H1 (cell line): Measurements from ENCODE around the gene CDC42EP4. TPM values are rescaled to one million over a fixed set of nuclear protein-coding genes. Genes with fewer than 3 reads are reported as not detected.

ENCODE experiments used
- ATF3 ChIP-seq: IDR thresholded peaks from 2 replicates; pipeline ENCODE4 v1.6.1; 2011; ENCODE audit warnings: low read depth, mild to moderate bottlenecking, low read length; ENCODE audit not compliant: insufficient read depth
- CBX5 ChIP-seq: fragments of 300-800, 300-1000 bp; sonication (generic); IDR thresholded peaks from 2 replicates; pipeline ENCODE4 v1.7.1; 2016; ENCODE audit warnings: antibody characterized with exemption, low read length, low read depth
- CEBPB ChIP-seq: IDR thresholded peaks from 2 replicates; pipeline ENCODE4 v1.6.1; 2012; ENCODE audit warnings: low read depth, low read length
- CHD2 ChIP-seq: IDR thresholded peaks from 2 replicates; pipeline ENCODE4 v1.6.1; 2012; ENCODE audit warnings: low read length, improper control_type of control experiment
- CREB1 ChIP-seq: IDR thresholded peaks from 2 replicates; pipeline ENCODE4 v1.6.1; 2012; ENCODE audit warnings: inconsistent platforms
- EGR1 ChIP-seq: IDR thresholded peaks from 2 replicates; pipeline ENCODE4 v1.6.1; 2011; ENCODE audit warnings: low read depth, low read length, borderline replicate concordance
- FOSL1 ChIP-seq: IDR thresholded peaks from 2 replicates; pipeline ENCODE4 v1.6.1; 2011; ENCODE audit warnings: mild to moderate bottlenecking, low read depth, low read length, moderate library complexity; ENCODE audit not compliant: insufficient read depth
- GABPA ChIP-seq: IDR thresholded peaks from 2 replicates; pipeline ENCODE4 v1.6.1; 2011; ENCODE audit warnings: mild to moderate bottlenecking, low read length, moderate library complexity, borderline replicate concordance; ENCODE audit not compliant: insufficient read depth
- HDAC2 ChIP-seq, 2 experiments: fragments of 300-600 bp in 1 of 2; sonication (generic) in 1 of 2; IDR thresholded peaks; 2 replicates each; pipeline ENCODE4 v1.6.1; 2011 to 2012; ENCODE audit warnings: low read depth in 2 of 2, low read length in 2 of 2, mild to moderate bottlenecking in 2 of 2, moderate library complexity in 2 of 2, borderline replicate concordance in 1 of 2, inconsistent platforms in 1 of 2
- MAX ChIP-seq: IDR thresholded peaks from 2 replicates; pipeline ENCODE4 v1.6.1; 2012; ENCODE audit warnings: inconsistent platforms
- POLR2A ChIP-seq, 2 experiments: IDR thresholded peaks; 1 replicate in 1 of 2; 2 replicates in 1 of 2; pipeline ENCODE4 v1.6.1; 2011; ENCODE audit warnings: low read depth in 2 of 2, low read length in 2 of 2, mild to moderate bottlenecking in 2 of 2; ENCODE audit errors: control extremely low read depth in 1 of 2
- RAD21 ChIP-seq, 2 experiments: IDR thresholded peaks in 1 of 2; conservative IDR thresholded peaks in 1 of 2; 2 replicates each; pipeline ENCODE4 v1.6.1; 2011; ENCODE audit warnings: low read depth in 2 of 2, low read length in 2 of 2, improper control_type of control experiment in 1 of 2, inconsistent platforms in 1 of 2, mild to moderate bottlenecking in 1 of 2, moderate library complexity in 1 of 2
- RBBP5 ChIP-seq: IDR thresholded peaks from 2 replicates; pipeline ENCODE4 v1.7.1; 2012; ENCODE audit warnings: low read depth, mild to moderate bottlenecking, inconsistent platforms, low read length, moderate library complexity, borderline replicate concordance
- RNF2 ChIP-seq: fragments of 200-900, 300-1000 bp; sonication (generic); IDR thresholded peaks from 2 replicates; pipeline ENCODE4 v1.7.1; 2016; ENCODE audit warnings: borderline replicate concordance, low read depth, mild to moderate bottlenecking, antibody characterized with exemption, low read length; ENCODE audit not compliant: poor library complexity, severe bottlenecking; ENCODE audit errors: missing control alignments
- SAP30 ChIP-seq: fragments of 300-600 bp; sonication (generic); IDR thresholded peaks from 2 replicates; pipeline ENCODE4 v1.7.1; 2012; ENCODE audit warnings: low read length, moderate library complexity, mild to moderate bottlenecking, inconsistent platforms; ENCODE audit not compliant: insufficient read depth, insufficient replicate concordance
- SIX5 ChIP-seq: IDR thresholded peaks from 2 replicates; pipeline ENCODE4 v1.6.1; 2011; ENCODE audit warnings: mild to moderate bottlenecking, low read depth, low read length
- SP4 ChIP-seq: IDR thresholded peaks from 2 replicates; pipeline ENCODE4 v1.6.1; 2012; ENCODE audit warnings: low read length, inconsistent platforms
- SUZ12 ChIP-seq: fragments of 200-600 bp; sonication (generic); IDR thresholded peaks from 2 replicates; pipeline ENCODE4 v1.6.1; 2012; ENCODE audit warnings: mild to moderate bottlenecking, inconsistent platforms, low read length, moderate library complexity, mixed read lengths
- TAF1 ChIP-seq: IDR thresholded peaks from 2 replicates; pipeline ENCODE4 v1.6.1; 2011; ENCODE audit warnings: mild to moderate bottlenecking, low read depth, low read length
- YY1 ChIP-seq: IDR thresholded peaks from 2 replicates; pipeline ENCODE4 v1.6.1; 2011; ENCODE audit warnings: low read depth, mild to moderate bottlenecking, low read length
- ZNF274 ChIP-seq: IDR thresholded peaks from 2 replicates; pipeline ENCODE4 v1.7.0; 2012; ENCODE audit warnings: low read length, borderline replicate concordance; ENCODE audit errors: extremely low read depth
- polyA plus RNA-seq, 7 experiments: library from polyadenylated mRNA; depleted of rRNA in 3 of 7; stranded (reverse) in 5 of 7; unstranded in 2 of 7; fragments of >200 nt in 5 of 7; fragments of 200-250 nt in 2 of 7; gene quantifications; 1 replicate in 5 of 7; 2 replicates in 1 of 7; 4 replicates in 1 of 7; pipeline versions ENCODE4 v1.2.1 to v1.2.3, GENCODE V29; 2011 to 2013; ENCODE audit warnings: missing spikeins in 2 of 7, mixed read lengths in 2 of 7
- total RNA-seq: library from RNA; stranded (reverse); fragmentation: NEBNext Ultra II Directional; extraction: Animal tissue kit (Norgen Biotek cat#: 25700); gene quantifications from 2 replicates; pipeline ENCODE4 v1.2.1, GENCODE V29; 2021
- TF ChIP-seq, protein P1 (sequence below): IDR thresholded peaks from 2 replicates; pipeline ENCODE4 v1.6.1; 2012; ENCODE audit warnings: low read length, inconsistent platforms

The CDC42EP4 gene
- total and polyA plus RNA-seq, 2 of the 8 experiments (the other 6 are each of a cell fraction or from before 2014, with no cell fraction given): 8.8 to 12.6 TPM

DNA sequence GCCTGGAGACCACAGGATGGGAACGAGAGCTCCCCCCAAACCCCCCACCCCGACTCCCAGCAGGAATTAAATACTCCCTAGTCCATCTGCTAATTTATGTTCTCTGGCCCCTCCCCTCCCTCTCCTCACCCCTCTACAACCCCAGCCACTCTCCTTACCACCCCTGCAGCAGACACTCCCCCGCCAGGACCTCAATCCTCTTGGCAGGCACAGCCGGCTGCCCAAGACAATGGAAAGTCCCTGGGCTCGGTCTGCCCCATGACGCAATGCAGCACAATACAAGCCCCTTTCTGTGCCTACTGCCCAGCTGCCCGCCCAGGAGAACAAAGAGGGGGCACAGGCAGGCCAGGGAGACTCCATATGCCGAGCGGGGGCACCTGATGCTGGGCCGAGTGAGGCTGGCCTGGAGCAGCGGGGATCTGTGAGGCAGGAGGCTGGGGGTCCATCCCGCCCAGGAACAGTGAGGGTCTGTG, 30.3 kb upstream of the CDC42EP4 start (continued):
- TF ChIP-seq GABPA: no peak
- TF ChIP-seq HDAC2 (IDR thresholded peaks at IDR 0.05; ENCODE audit: borderline replicate concordance in 1 of 2, low read depth in 2 of 2, low read length in 2 of 2): 0 out of 4 replicates have a peak, but pooled peaks of 1 of the 2 experiments have one; percentile 69
- TF ChIP-seq YY1: no peak
- peak in 1 of 2 experiments; percentile 12; a peak in 1 of 4 replicates for TF ChIP-seq RAD21 (IDR thresholded peaks at IDR 0.05 in 1 of 2, conservative IDR thresholded peaks at IDR 0.05 in 1 of 2; ENCODE audit: low read depth in 2 of 2, low read length in 2 of 2)
- TF ChIP-seq ATF3: peak; percentile 54; the same call in 1 of the 2 replicates
- peak; percentile 54; the same call in 1 of the 2 replicates for TF ChIP-seq EGR1
- TF ChIP-seq RBBP5: no peak
- TF ChIP-seq CEBPB: peak; percentile 91
- TF ChIP-seq CREB1: peak; percentile 39; the same call in 1 of the 2 replicates
- TF ChIP-seq SAP30: no peak
- no peak for TF ChIP-seq SIX5
- TF ChIP-seq ZNF274: no peak
- TF ChIP-seq TAF1: 0 out of 2 replicates have a peak, but pooled peaks have one; percentile 44
- no peak for TF ChIP-seq CHD2
- no peak for TF ChIP-seq CBX5
- TF ChIP-seq FOSL1: no peak
- TF ChIP-seq, protein P1, sequence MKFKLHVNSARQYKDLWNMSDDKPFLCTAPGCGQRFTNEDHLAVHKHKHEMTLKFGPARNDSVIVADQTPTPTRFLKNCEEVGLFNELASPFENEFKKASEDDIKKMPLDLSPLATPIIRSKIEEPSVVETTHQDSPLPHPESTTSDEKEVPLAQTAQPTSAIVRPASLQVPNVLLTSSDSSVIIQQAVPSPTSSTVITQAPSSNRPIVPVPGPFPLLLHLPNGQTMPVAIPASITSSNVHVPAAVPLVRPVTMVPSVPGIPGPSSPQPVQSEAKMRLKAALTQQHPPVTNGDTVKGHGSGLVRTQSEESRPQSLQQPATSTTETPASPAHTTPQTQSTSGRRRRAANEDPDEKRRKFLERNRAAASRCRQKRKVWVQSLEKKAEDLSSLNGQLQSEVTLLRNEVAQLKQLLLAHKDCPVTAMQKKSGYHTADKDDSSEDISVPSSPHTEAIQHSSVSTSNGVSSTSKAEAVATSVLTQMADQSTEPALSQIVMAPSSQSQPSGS: peak; percentile 88; the same call in 1 of the 2 replicates
- no peak for TF ChIP-seq RNF2
- peak in 1 of 2 experiments; percentile 46; a peak in 1 of 3 replicates for TF ChIP-seq POLR2A (IDR thresholded peaks at IDR 0.05; ENCODE audit: control extremely low read depth in 1 of 2, low read depth in 2 of 2, low read length in 2 of 2)
- TF ChIP-seq SP4: no peak
- no peak for TF ChIP-seq SUZ12
- 0 out of 2 replicates have a peak, but pooled peaks have one; percentile 8 for TF ChIP-seq MAX
